ENCODE data around the gene RGL1.
A peak's percentile ranks its signal among the peaks of the same experiment; 100 is the strongest.

The RGL1 gene

DNA sequence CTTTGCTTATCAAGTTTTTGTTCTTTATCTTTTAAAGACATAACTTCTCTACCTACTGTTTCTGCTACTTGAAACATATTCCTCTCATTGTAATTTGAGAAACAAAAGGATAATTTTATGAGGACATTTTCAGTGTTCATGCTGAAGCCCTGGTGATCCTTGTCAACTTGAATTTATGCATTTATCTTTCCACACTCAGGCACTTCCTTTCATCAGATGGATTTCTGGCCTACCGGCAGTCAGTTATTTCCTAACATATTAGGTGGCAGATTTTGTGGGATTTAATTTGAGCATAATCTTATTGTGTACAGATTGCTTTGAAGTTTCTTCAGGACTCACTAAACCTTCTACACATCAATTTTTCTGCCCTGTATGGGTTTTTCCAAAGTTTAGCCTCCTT is 75.0 kb downstream of the RGL1 start:
- no peak overlapping the region for H3K9ac ChIP-seq (ENCODE audit: low read length)

GRCh38 chr1:183880531-183881243 is 75.8 kb downstream of the RGL1 start:
- H3K9me3 ChIP-seq (ENCODE audit: control insufficient read depth, insufficient read depth, low read depth, low read length), result no peaks in the 10 kb centered on the region
- no peak overlapping the region for H3K27ac ChIP-seq (ENCODE audit: low read depth, low read length)
- no peak overlapping the region for H3K9ac ChIP-seq (ENCODE audit: low read length)
- no peaks in the 10 kb centered on the region for H3K36me3 ChIP-seq (ENCODE audit: control insufficient read depth, insufficient read depth, low read length)
- H3K27me3 ChIP-seq (ENCODE audit: control insufficient read depth, insufficient read depth, low read length), result no peaks in the 10 kb centered on the region
- peaks cover 27% of the 10 kb centered on the region for H3K4me1 ChIP-seq (ENCODE audit: control insufficient read depth, insufficient read depth, low read length)
- no peak overlapping the region for H3K4me3 ChIP-seq (ENCODE audit: low read depth, low read length)

More for the DNA sequence above, 75.0 kb downstream of the RGL1 start:
- Histone ChIP-seq H3K27me3 (ENCODE audit: control insufficient read depth, insufficient read depth, low read length) (no peaks in the 10 kb centered on the region), H3K9me3 (ENCODE audit: control insufficient read depth, insufficient read depth, low read depth, low read length) (no peaks in the 10 kb centered on the region), H3K4me1 (ENCODE audit: control insufficient read depth, insufficient read depth, low read length) (peaks cover 27% of the 10 kb centered on the region), H3K4me3 (ENCODE audit: low read depth, low read length) (no peak overlapping the region), H3K36me3 (ENCODE audit: control insufficient read depth, insufficient read depth, low read length) (no peaks in the 10 kb centered on the region), H3K27ac (ENCODE audit: low read depth, low read length) (no peak overlapping the region)

GRCh38 chr1:183881387-183882131 is 76.6 kb downstream of the RGL1 start:
- H3K9ac ChIP-seq (ENCODE audit: low read length), result peak overlapping the region; percentile 13
- H3K27me3 ChIP-seq (ENCODE audit: control insufficient read depth, insufficient read depth, low read length), result no peaks in the 10 kb centered on the region
- H3K4me1 ChIP-seq (ENCODE audit: control insufficient read depth, insufficient read depth, low read length), result peaks cover 24% of the 10 kb centered on the region
- no peak overlapping the region for H3K4me3 ChIP-seq (ENCODE audit: low read depth, low read length)
- no peaks in the 10 kb centered on the region for H3K36me3 ChIP-seq (ENCODE audit: control insufficient read depth, insufficient read depth, low read length)
- no peaks in the 10 kb centered on the region for H3K9me3 ChIP-seq (ENCODE audit: control insufficient read depth, insufficient read depth, low read depth, low read length)
- no peak overlapping the region for H3K27ac ChIP-seq (ENCODE audit: low read depth, low read length)

DNA sequence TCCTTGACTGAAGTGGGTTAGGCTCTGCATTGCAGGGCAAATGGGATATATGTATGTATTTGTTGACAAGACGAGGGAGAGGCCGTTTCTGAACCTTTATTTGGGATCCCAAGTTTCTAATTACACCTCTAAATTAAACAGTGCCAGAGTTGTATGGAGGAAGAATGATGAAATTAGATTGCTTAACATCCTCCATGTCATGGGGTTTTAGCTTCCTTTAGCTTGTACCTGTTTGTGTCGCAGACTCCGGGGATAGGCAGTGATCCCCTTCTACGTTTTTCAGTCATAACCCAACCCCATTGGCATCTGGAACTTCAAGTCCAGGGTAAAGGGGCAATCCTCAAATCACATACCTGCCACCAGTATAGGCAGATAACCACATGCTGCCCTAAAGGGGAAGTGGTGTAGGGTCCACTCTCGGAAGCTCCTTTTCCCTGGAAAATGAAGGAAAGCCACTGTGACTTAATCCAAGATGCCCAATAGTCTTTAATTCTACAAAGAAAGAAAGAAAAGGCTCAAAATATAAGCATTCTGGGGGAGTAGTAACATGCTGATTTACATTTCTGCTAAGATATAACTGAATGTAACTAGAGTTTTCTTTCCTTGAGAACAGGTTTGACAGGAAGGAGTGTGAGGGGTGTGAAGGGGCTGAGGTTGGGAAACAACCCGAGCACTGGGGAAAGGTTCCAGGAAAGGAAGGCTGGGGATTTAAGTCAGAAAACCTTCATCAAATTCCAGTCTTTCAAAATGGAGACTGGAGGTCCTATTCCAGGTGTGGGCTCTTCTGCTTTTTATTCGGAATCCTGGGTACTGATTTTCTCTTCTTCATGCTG is 77.6 kb downstream of the RGL1 start:
- Histone ChIP-seq H3K27ac (ENCODE audit: low read depth, low read length) (no peak overlapping the region), H3K9ac (ENCODE audit: low read length) (peak overlapping the region; percentile 13), H3K4me1 (ENCODE audit: control insufficient read depth, insufficient read depth, low read length) (peaks cover 19% of the 10 kb centered on the region)

DNA sequence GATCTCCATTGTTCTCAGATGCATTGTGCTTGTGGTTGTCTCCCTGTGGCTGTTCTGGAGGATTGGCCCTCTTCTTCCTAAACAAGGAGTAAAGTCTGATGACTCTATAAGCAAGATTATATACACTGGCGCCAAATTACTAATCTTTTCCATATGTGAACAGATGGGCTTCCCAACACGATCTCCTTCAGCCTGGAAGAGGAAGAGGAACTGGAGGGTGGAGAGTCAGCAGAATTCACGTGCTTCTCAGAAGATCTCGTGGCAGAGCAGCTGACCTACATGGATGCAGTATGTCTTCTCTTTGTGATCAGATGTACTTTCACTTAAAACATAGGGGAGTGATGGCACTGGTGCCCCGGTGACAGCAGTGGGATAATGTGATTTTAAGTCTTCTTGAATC is 78.7 kb downstream of the RGL1 start:
- Histone ChIP-seq H3K36me3 (ENCODE audit: control insufficient read depth, insufficient read depth, low read length) (no peaks in the 10 kb centered on the region; the same call in 1 of the 2 replicates), H3K4me3 (ENCODE audit: low read depth, low read length) (no peak overlapping the region), H3K9me3 (ENCODE audit: control insufficient read depth, insufficient read depth, low read depth, low read length) (no peaks in the 10 kb centered on the region), H3K4me1 (ENCODE audit: control insufficient read depth, insufficient read depth, low read length) (peaks cover 19% of the 10 kb centered on the region), H3K9ac (ENCODE audit: low read length) (no peak overlapping the region), H3K27me3 (ENCODE audit: control insufficient read depth, insufficient read depth, low read length) (no peaks in the 10 kb centered on the region), H3K27ac (ENCODE audit: low read depth, low read length) (no peak overlapping the region)

More for the DNA sequence above, 77.6 kb downstream of the RGL1 start:
- no peak overlapping the region for H3K4me3 ChIP-seq (ENCODE audit: low read depth, low read length)
- no peaks in the 10 kb centered on the region for H3K27me3 ChIP-seq (ENCODE audit: control insufficient read depth, insufficient read depth, low read length)
- no peaks in the 10 kb centered on the region for H3K9me3 ChIP-seq (ENCODE audit: control insufficient read depth, insufficient read depth, low read depth, low read length)
- no peaks in the 10 kb centered on the region; the same call in 1 of the 2 replicates for H3K36me3 ChIP-seq (ENCODE audit: control insufficient read depth, insufficient read depth, low read length)

- Histone ChIP-seq H3K9ac (ENCODE audit: low read length) (no peak overlapping the region), H3K9me3 (ENCODE audit: control insufficient read depth, insufficient read depth, low read depth, low read length) (no peaks in the 10 kb centered on the region), H3K4me1 (ENCODE audit: control insufficient read depth, insufficient read depth, low read length) (peaks cover 19% of the 10 kb centered on the region), H3K36me3 (ENCODE audit: control insufficient read depth, insufficient read depth, low read length) (no peaks in the 10 kb centered on the region; the same call in 1 of the 2 replicates), H3K27ac (ENCODE audit: low read depth, low read length) (no peak overlapping the region), H3K27me3 (ENCODE audit: control insufficient read depth, insufficient read depth, low read length) (no peaks in the 10 kb centered on the region), H3K4me3 (ENCODE audit: low read depth, low read length) (no peak overlapping the region)
These were observed 79.6 kb downstream of the RGL1 start for GRCh38 chr1:183884526-183884925.

DNA sequence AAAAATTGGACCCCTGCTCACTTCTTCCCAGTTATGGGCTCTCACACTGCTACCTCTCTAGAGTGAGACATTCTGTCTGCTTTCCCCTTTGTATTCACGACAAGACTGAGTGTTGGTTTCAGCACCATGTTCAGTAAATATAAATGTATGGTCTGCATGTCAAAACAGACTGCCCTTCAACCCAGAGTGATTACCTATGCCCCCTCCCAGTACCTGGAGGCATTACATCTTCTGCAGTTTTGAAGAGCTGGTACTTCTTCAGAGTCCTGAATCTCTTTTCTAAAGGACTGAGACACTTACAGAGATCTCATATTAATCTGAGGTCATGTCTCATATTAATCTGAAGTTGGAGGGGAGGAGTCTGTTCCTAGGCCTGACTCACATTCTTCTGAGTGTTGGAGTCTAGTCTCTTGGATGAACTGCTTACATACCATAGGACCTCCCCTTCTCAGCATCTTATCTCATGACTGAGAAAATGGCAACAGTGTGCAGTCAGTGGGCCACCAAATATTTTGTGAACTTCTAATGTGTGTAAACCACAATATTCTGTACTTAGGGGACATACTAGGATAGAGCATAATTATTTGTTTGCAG is 80.3 kb downstream of the RGL1 start:
- no peak overlapping the region for H3K27ac ChIP-seq (ENCODE audit: low read depth, low read length)
- no peak overlapping the region for H3K4me3 ChIP-seq (ENCODE audit: low read depth, low read length)
- no peaks in the 10 kb centered on the region for H3K9me3 ChIP-seq (ENCODE audit: control insufficient read depth, insufficient read depth, low read depth, low read length)
- peaks cover 19% of the 10 kb centered on the region for H3K4me1 ChIP-seq (ENCODE audit: control insufficient read depth, insufficient read depth, low read length)
- no peak overlapping the region for H3K9ac ChIP-seq (ENCODE audit: low read length)
- no peaks in the 10 kb centered on the region; the same call in 1 of the 2 replicates for H3K36me3 ChIP-seq (ENCODE audit: control insufficient read depth, insufficient read depth, low read length)
- no peaks in the 10 kb centered on the region for H3K27me3 ChIP-seq (ENCODE audit: control insufficient read depth, insufficient read depth, low read length)

DNA sequence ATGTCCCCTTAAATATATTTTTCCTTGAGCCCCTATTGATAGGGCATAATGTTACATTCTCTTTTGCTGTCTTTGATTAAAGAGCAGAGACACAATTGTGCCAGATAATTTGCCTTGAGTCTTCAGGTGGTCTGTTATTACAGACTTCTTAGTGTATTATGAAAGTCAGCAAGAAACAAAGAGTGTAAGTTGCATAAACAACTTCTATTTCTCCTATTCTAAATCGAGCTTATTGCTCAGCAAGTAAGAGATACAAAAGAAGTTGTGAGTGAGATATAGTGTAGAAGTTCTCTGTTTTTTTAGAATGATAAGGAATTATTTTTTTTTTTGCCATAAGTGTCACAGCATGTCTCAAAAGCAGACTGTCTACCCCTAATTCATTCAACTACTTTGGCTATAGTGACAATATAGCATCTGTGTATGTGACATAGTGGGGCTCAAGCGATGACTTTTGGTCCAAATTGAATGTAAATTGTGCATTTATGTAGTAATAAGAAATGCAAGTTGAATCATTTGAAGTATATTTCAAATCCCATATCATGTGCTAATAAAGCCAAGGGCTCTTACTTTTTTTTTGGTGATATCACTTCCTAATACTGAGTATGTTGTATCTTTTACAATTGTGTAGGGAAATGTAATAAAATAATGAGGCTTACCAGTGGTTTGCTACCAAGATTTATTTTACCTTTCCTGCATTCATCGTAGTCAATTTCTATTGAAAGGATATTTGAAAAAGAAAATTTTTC is 81.3 kb downstream of the RGL1 start:
- Histone ChIP-seq H3K9ac (ENCODE audit: low read length) (no peak overlapping the region), H3K27me3 (ENCODE audit: control insufficient read depth, insufficient read depth, low read length) (no peaks in the 10 kb centered on the region), H3K27ac (ENCODE audit: low read depth, low read length) (no peak overlapping the region), H3K9me3 (ENCODE audit: control insufficient read depth, insufficient read depth, low read depth, low read length) (no peaks in the 10 kb centered on the region), H3K36me3 (ENCODE audit: control insufficient read depth, insufficient read depth, low read length) (no peaks in the 10 kb centered on the region; the same call in 1 of the 2 replicates), H3K4me3 (ENCODE audit: low read depth, low read length) (no peak overlapping the region), H3K4me1 (ENCODE audit: control insufficient read depth, insufficient read depth, low read length) (peaks cover 12% of the 10 kb centered on the region)

GRCh38 chr1:183886853-183887252 is 81.9 kb downstream of the RGL1 start:
- Histone ChIP-seq H3K4me3 (ENCODE audit: low read depth, low read length) (no peak overlapping the region), H3K27ac (ENCODE audit: low read depth, low read length) (no peak overlapping the region), H3K36me3 (ENCODE audit: control insufficient read depth, insufficient read depth, low read length) (no peaks in the 10 kb centered on the region; the same call in 1 of the 2 replicates), H3K9me3 (ENCODE audit: control insufficient read depth, insufficient read depth, low read depth, low read length) (no peaks in the 10 kb centered on the region), H3K4me1 (ENCODE audit: control insufficient read depth, insufficient read depth, low read length) (peaks cover 6% of the 10 kb centered on the region), H3K9ac (ENCODE audit: low read length) (no peak overlapping the region), H3K27me3 (ENCODE audit: control insufficient read depth, insufficient read depth, low read length) (no peaks in the 10 kb centered on the region)

Data from HUES6 (cell line).